ENCODE results near the gene CABP7. TPM values are rescaled to one million over a fixed set of nuclear protein-coding genes. Genes with fewer than 3 reads are reported as not detected.

CABP7 gene
- total RNA-seq, 6 donors from 2014 or later: 0.15 to 0.44 TPM; not detected in 4

DNA sequence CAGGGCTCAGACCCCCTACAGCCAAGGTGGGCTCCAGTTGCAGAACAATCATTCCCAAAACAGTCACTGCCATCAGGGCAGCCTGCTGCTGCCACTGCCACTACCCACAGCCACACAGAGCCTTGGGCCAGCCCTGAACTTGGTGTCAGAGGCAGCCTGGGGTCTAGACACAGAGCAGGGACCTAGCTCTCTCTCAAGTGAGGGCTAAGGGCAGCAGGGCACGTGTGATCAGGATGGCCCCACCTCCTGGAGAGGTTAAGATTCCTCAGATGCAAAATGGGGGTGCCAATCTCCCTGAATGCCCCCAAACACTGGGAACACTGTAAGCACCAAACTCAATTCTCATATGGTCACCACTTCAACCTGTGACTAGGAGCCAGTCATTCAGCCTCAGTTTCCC is 15.6 kb downstream of the CABP7 start:
- no peak for DNase-seq
- Histone ChIP-seq H3K36me3 (peaks cover 0 to 59% (median 35%) of the 10 kb centered on the region in 4 donors), H3K27me3 (no peaks in the 10 kb centered on the region), H3K27ac (no peak overlapping the region), H3K4me1 (no peaks in the 10 kb centered on the region), H3K4me3 (no peak overlapping the region), H3K9me3 (no peaks in the 10 kb centered on the region)
- TF ChIP-seq POLR2A (IDR thresholded peaks at IDR 0.05): no peak
- ATAC-seq (ENCODE audit: low FRiP score in 2 of 2): no peak
- 64 to 83% methylated on average over 1 of the region's 1 CpG for WGBS, 2 donors

- H3K4me3 ChIP-seq: no peak overlapping the region
- DNase-seq: no peak
- no peaks in the 10 kb centered on the region for H3K4me1 ChIP-seq
- H3K27ac ChIP-seq: no peak overlapping the region
- H3K27me3 ChIP-seq: no peaks in the 10 kb centered on the region
- WGBS, 2 donors: 88 to 90% methylated on average over 22 of the region's 22 CpGs
- H3K36me3 ChIP-seq: peaks cover 0 to 67% (median 42%) of the 10 kb centered on the region in 4 donors
- no peak for ATAC-seq (ENCODE audit: low FRiP score in 2 of 2)
- TF ChIP-seq POLR2AphosphoS5 (IDR thresholded peaks at IDR 0.05): no peak
- TF ChIP-seq CTCF (IDR thresholded peaks at IDR 0.05): no peak
- no peak for TF ChIP-seq EP300 (IDR thresholded peaks at IDR 0.05)
- no peak for TF ChIP-seq POLR2A (IDR thresholded peaks at IDR 0.05)
- no peaks in the 10 kb centered on the region for H3K9me3 ChIP-seq
These were observed 17.7 kb downstream of the CABP7 start for GRCh38 chr22:29737251-29738117.

- DNase-seq (no peak), ATAC-seq (ENCODE audit: low FRiP score in 2 of 2) (no peak)
- 87 to 90% methylated on average over 10 to 11 of the region's 15 CpGs for WGBS, 2 donors
- Histone ChIP-seq H3K4me3 (no peak overlapping the region), H3K9me3 (no peaks in the 10 kb centered on the region), H3K4me1 (no peaks in the 10 kb centered on the region), H3K27ac (no peak overlapping the region), H3K27me3 (no peaks in the 10 kb centered on the region), H3K36me3 (peaks cover 0 to 65% (median 40%) of the 10 kb centered on the region in 4 donors)
- TF ChIP-seq EP300 (IDR thresholded peaks at IDR 0.05) (no peak), POLR2A (IDR thresholded peaks at IDR 0.05) (no peak), POLR2AphosphoS5 (IDR thresholded peaks at IDR 0.05) (no peak), CTCF (IDR thresholded peaks at IDR 0.05) (no peak)
These were observed 18.5 kb downstream of the CABP7 start for GRCh38 chr22:29738118-29738815.

DNA sequence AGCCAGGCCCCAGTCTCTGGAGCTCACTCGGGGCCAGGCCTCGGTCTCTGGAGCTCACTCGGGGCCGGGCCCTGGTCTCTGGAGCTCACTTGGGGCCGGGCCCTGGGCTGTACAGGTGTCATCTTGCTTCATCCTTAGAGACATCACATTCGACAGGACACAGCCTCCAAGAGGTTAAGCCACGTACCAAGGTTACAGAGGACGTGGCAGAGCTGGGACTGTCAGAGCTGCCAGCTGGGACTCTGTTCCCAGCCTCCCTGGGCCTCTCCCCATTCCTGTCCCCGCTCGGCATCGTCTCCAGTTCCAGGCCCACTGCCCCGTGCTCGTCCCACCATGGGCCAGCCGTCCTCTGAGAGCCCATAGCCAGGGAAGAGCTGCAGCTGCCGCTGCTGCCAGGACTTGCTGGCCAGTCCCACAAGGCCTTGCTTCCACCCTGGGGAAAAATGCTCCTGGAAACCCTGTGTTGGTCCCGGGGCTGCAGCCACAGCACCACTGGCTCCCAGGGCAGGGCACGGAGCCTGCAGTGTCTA is 19.6 kb downstream of the CABP7 start:
- ATAC-seq (ENCODE audit: low FRiP score in 2 of 2) (no peak), DNase-seq (no peak)

More for the DNA sequence above, 19.6 kb downstream of the CABP7 start:
- peaks cover 0 to 59% (median 36%) of the 10 kb centered on the region in 4 donors for H3K36me3 ChIP-seq
- H3K9me3 ChIP-seq: no peaks in the 10 kb centered on the region
- no peak overlapping the region for H3K27ac ChIP-seq
- TF ChIP-seq POLR2AphosphoS5 (IDR thresholded peaks at IDR 0.05) (no peak), EP300 (IDR thresholded peaks at IDR 0.05) (no peak), POLR2A (IDR thresholded peaks at IDR 0.05) (no peak), CTCF (IDR thresholded peaks at IDR 0.05) (no peak)
- H3K4me3 ChIP-seq: no peak overlapping the region
- 94 to 97% methylated on average over 6 to 17 of the region's 17 CpGs for WGBS, 2 donors
- H3K4me1 ChIP-seq: no peaks in the 10 kb centered on the region
- no peaks in the 10 kb centered on the region for H3K27me3 ChIP-seq

Data from upper lobe of left lung (tissue), 6 donors.